ENCODE measurements around the gene MEIS1.

The MEIS1 gene

GRCh38 chr2:66498289-66498975 lies 63.5 kb downstream of the MEIS1 start:
- H3K9ac ChIP-seq (ENCODE audit: low read length): no peak overlapping the region
- no peak overlapping the region for H3K27ac ChIP-seq (ENCODE audit: low read length)
- no peak overlapping the region for H3K4me3 ChIP-seq (ENCODE audit: low read length)
- peaks cover 9% of the 10 kb centered on the region; the same call in 1 of the 2 replicates for H3K79me2 ChIP-seq (ENCODE audit: low read length)
- H2AFZ ChIP-seq (ENCODE audit: low read length): no peak overlapping the region
- no peaks in the 10 kb centered on the region for H4K20me1 ChIP-seq (ENCODE audit: insufficient read depth, low read length)
- no peaks in the 10 kb centered on the region for H3K9me3 ChIP-seq (replicated peaks; ENCODE audit: insufficient read depth, low read length)
- H3K9me2 ChIP-seq (replicated peaks; ENCODE audit: insufficient read depth, low read length): no peaks in the 10 kb centered on the region
- H3K4me2 ChIP-seq (ENCODE audit: low read depth, low read length): no peak overlapping the region
- H3K4me1 ChIP-seq (ENCODE audit: low read length): no peaks in the 10 kb centered on the region
- TF ChIP-seq CTCF (IDR thresholded peaks at IDR 0.05; ENCODE audit: low read length): no peak
- TF ChIP-seq EZH2 (optimal IDR thresholded peaks at IDR 0.05; ENCODE audit: low read depth, low read length): no peak
- no peak for TF ChIP-seq EZH2phosphoT487 (IDR thresholded peaks at IDR 0.05; ENCODE audit: low read length)
- DNase-seq: no peak
- no peaks in the 10 kb centered on the region for H3K27me3 ChIP-seq (replicated peaks; ENCODE audit: insufficient read depth, low read length)
- no peaks in the 10 kb centered on the region for H3F3A ChIP-seq (ENCODE audit: insufficient read depth, low read length)
- H3K36me3 ChIP-seq (replicated peaks; ENCODE audit: insufficient read depth, low read length): no peaks in the 10 kb centered on the region

- no peak overlapping the region for H3K4me2 ChIP-seq (ENCODE audit: low read depth, low read length)
- H3K4me1 ChIP-seq (ENCODE audit: low read length): no peaks in the 10 kb centered on the region
- H3F3A ChIP-seq (ENCODE audit: insufficient read depth, low read length): no peaks in the 10 kb centered on the region
- no peaks in the 10 kb centered on the region for H3K27me3 ChIP-seq (replicated peaks; ENCODE audit: insufficient read depth, low read length)
- no peaks in the 10 kb centered on the region for H4K20me1 ChIP-seq (ENCODE audit: insufficient read depth, low read length)
- H3K27ac ChIP-seq (ENCODE audit: low read length): no peak overlapping the region
- H3K4me3 ChIP-seq (ENCODE audit: low read length): no peak overlapping the region
- no peaks in the 10 kb centered on the region for H3K9me2 ChIP-seq (replicated peaks; ENCODE audit: insufficient read depth, low read length)
- no peak for DNase-seq
- no peaks in the 10 kb centered on the region for H3K9me3 ChIP-seq (replicated peaks; ENCODE audit: insufficient read depth, low read length)
- H3K9ac ChIP-seq (ENCODE audit: low read length): no peak overlapping the region
- H2AFZ ChIP-seq (ENCODE audit: low read length): no peak overlapping the region
- H3K36me3 ChIP-seq (replicated peaks; ENCODE audit: insufficient read depth, low read length): no peaks in the 10 kb centered on the region
- peaks cover 13% of the 10 kb centered on the region for H3K79me2 ChIP-seq (ENCODE audit: low read length)
- no peak for TF ChIP-seq CTCF (IDR thresholded peaks at IDR 0.05; ENCODE audit: low read length)
- no peak for TF ChIP-seq EZH2phosphoT487 (IDR thresholded peaks at IDR 0.05; ENCODE audit: low read length)
- TF ChIP-seq EZH2 (optimal IDR thresholded peaks at IDR 0.05; ENCODE audit: low read depth, low read length): no peak
Observed at GRCh38 chr2:66501267-66501666, 66.3 kb downstream of the MEIS1 start.

GRCh38 chr2:66506265-66506664 lies 71.3 kb downstream of the MEIS1 start:
- no peak for DNase-seq
- Histone ChIP-seq H3K9me3 (replicated peaks; ENCODE audit: insufficient read depth, low read length) (no peaks in the 10 kb centered on the region), H3K27ac (ENCODE audit: low read length) (no peak overlapping the region)

More at GRCh38 chr2:66506265-66506664, 71.3 kb downstream of the MEIS1 start:
- no peak overlapping the region for H3K4me3 ChIP-seq (ENCODE audit: low read length)
- H3K27me3 ChIP-seq (replicated peaks; ENCODE audit: insufficient read depth, low read length): no peaks in the 10 kb centered on the region
- no peaks in the 10 kb centered on the region for H3K4me1 ChIP-seq (ENCODE audit: low read length)
- TF ChIP-seq EZH2phosphoT487 (IDR thresholded peaks at IDR 0.05; ENCODE audit: low read length): no peak
- TF ChIP-seq CTCF (IDR thresholded peaks at IDR 0.05; ENCODE audit: low read length): no peak
- no peak for TF ChIP-seq EZH2 (optimal IDR thresholded peaks at IDR 0.05; ENCODE audit: low read depth, low read length)
- H3K9me2 ChIP-seq (replicated peaks; ENCODE audit: insufficient read depth, low read length): no peaks in the 10 kb centered on the region
- H4K20me1 ChIP-seq (ENCODE audit: insufficient read depth, low read length): no peaks in the 10 kb centered on the region
- peaks cover 18% of the 10 kb centered on the region for H3K79me2 ChIP-seq (ENCODE audit: low read length)
- no peaks in the 10 kb centered on the region for H3F3A ChIP-seq (ENCODE audit: insufficient read depth, low read length)
- no peak overlapping the region for H3K4me2 ChIP-seq (ENCODE audit: low read depth, low read length)
- H3K9ac ChIP-seq (ENCODE audit: low read length): no peak overlapping the region
- no peaks in the 10 kb centered on the region for H3K36me3 ChIP-seq (replicated peaks; ENCODE audit: insufficient read depth, low read length)
- H2AFZ ChIP-seq (ENCODE audit: low read length): no peak overlapping the region
